Thymus (tissue), 2 donors: ENCODE data around the gene LIX1. TPM values are rescaled to one million over a fixed set of nuclear protein-coding genes. Genes with fewer than 3 reads are reported as not detected.

Experiments
- polyA plus RNA-seq: library from polyadenylated mRNA; stranded (reverse); fragments of 200-250 nt; gene quantifications from one replicate; pipeline ENCODE4 v1.2.3, GENCODE V29; 2013
- total RNA-seq: library from RNA; stranded (reverse); fragments of 120-200 nt; gene quantifications from one replicate; pipeline ENCODE4 v1.2.4, GENCODE V29; 2013
- donor health status: healthy.

The LIX1 gene
- total and polyA plus RNA-seq, 2 donors: 0.09 TPM

Other genes starting within 250 kb of the LIX1 start
- 37.1 TPM for gene LNPEP, start 206.5 kb downstream of the LIX1 start, total RNA-seq
- 15.8 TPM for gene LNPEP, start 206.5 kb downstream of the LIX1 start, polyA plus RNA-seq
- 39.4 TPM for gene RIOK2, start 40.6 kb upstream of the LIX1 start, total RNA-seq
- 15.9 TPM for gene RIOK2, start 40.6 kb upstream of the LIX1 start, polyA plus RNA-seq